AG04449 (cell line): ENCODE results near the gene UIMC1.

Source experiments
- CTCF ChIA-PET: fragments of 350-600 bp; formaldehyde crosslinking; extraction: SDS; loops from one replicate; lab custom pipeline; 2021; ENCODE audit warnings: antibody characterized with exemption; lab: Yijun Ruan, JAX
- POLR2A ChIA-PET: fragments of 400-600, 350-600 bp; formaldehyde crosslinking; extraction: SDS; loops from one replicate; lab custom pipeline; 2020; ENCODE audit warnings: antibody characterized with exemption, inconsistent platforms; lab: Yijun Ruan, JAX
- DNase-seq: peaks from one replicate; pipeline ENCODE4 v3.0.0-alpha.2; 2010; ENCODE audit warnings: low read depth, low spot score
- H3K4me3 ChIP-seq: 2 replicates; pipeline ENCODE4 v1.5.1; 2011; ENCODE audit warnings: low read depth, mild to moderate bottlenecking, control low read depth, low read length
- TF ChIP-seq, protein P1 (sequence below): IDR thresholded peaks from one replicate; pipeline ENCODE4 v1.5.1; 2011; ENCODE audit warnings: mild to moderate bottlenecking, moderate library complexity, low read length, control low read depth, inconsistent platforms; ENCODE audit not compliant: insufficient read depth; ENCODE audit errors: missing control alignments

The UIMC1 gene

DNA sequence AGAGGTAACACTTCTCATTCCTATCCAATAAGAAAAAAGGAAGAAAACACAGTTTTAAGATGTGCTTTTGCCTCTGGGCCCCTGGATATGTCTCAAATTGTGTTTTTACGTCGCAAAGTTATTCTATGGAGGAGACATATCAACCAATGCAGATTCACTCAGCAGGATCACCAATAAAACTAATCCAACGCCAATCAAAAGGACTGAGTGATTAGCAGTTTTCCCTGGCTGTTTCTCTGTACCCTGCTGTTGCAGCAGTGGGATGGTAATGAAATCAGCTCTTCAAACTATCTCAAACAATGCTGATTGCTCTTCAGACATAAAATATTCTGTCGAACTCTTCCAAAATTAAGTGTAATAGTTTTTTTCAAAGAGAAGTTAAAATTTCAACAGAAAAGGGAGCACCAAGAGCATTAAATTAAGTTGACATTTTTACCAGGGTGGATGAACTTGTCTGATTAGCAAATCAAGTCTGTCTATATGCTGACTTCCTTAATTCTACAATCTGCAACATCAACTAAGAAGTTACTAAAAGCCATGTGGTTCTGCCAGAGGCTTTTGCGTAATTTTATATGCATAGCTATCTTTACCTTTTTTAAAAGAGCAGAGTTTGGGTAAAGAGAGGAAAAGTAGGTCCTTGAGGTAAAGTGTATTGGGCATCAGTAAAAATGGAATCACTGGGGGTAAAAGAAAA, 97.8 kb downstream of the UIMC1 start:
- POLR2A ChIA-PET = no interaction called here
- TF ChIP-seq, protein P1, sequence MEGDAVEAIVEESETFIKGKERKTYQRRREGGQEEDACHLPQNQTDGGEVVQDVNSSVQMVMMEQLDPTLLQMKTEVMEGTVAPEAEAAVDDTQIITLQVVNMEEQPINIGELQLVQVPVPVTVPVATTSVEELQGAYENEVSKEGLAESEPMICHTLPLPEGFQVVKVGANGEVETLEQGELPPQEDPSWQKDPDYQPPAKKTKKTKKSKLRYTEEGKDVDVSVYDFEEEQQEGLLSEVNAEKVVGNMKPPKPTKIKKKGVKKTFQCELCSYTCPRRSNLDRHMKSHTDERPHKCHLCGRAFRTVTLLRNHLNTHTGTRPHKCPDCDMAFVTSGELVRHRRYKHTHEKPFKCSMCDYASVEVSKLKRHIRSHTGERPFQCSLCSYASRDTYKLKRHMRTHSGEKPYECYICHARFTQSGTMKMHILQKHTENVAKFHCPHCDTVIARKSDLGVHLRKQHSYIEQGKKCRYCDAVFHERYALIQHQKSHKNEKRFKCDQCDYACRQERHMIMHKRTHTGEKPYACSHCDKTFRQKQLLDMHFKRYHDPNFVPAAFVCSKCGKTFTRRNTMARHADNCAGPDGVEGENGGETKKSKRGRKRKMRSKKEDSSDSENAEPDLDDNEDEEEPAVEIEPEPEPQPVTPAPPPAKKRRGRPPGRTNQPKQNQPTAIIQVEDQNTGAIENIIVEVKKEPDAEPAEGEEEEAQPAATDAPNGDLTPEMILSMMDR = no peak
- CTCF ChIA-PET = interaction anchor here (1.2 to 1.5 kb wide), 3 partner anchors 19 to 249 kb away, joined by 3 to 5 read pairs (median 3); no protein-coding TSS in a partner anchor
- DNase-seq = no peak
- H3K4me3 ChIP-seq = no peak overlapping the region

DNA sequence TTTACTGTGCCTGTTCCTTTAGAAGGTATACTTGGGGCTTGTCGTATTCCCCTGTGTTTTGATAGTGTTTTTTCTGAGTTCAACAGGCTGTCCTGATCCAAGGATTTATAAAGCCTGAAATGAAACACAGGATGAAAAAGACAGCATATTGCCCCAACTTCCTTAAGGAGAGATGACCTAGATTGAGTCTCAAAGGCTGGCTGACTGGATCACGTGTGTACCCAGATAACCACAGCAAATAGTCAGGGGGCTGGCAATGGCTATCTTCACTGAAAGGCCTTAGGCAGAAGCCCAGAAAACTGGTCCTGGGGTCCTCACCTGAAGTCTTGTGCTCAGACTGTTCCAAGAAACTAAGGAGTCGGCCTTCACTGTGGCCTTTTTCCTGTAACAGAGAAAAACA, 99.8 kb downstream of the UIMC1 start:
- ChIA-PET CTCF (no interaction called here), POLR2A (no interaction called here)
- TF ChIP-seq, protein P1 = no peak
- H3K4me3 ChIP-seq = no peak overlapping the region
- DNase-seq = no peak

DNA sequence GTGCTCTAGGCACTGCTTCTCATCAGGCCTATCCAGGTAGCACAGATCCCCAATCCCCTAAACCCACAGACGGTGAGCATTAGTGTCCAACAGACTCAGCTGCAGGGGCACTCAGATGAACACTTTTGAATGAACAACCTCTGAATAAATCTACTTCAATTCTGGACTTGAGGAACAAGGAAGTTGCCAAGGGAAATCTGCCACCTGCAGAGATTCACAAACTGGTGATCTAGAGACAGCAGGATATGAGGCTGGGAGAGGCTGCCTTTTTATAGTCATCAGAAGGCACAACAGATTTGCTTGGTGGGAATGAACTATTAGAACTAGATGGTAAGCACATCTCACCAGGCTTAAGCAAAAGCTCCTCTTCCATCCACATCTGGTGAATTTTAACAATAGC, 100.5 kb downstream of the UIMC1 start:
- no peak overlapping the region for H3K4me3 ChIP-seq
- DNase-seq = no peak
- TF ChIP-seq, protein P1 = no peak
- ChIA-PET CTCF (interaction anchor here (1.4 kb wide), 1 partner anchor 245 kb away, joined by 3 read pairs; no protein-coding TSS in a partner anchor), POLR2A (no interaction called here)

DNA sequence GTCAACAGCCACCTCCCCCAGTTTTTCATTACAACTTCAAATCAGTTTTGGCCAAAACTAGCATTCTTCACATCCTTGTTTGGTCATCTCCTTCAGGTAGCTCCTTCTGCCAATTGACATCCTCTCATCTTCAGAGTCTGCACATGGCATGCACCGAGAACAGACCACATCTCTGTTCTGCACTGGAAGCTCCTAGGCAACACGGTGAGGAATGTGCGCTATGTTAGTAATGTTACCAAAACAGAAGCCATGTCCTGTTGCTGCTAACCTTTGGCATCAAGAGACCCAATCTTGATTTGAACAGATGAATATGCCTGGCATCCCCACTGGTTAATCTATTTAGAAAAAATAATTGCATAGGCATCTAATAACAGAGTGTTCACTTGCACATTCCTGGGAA, 102.3 kb downstream of the UIMC1 start:
- ChIA-PET POLR2A (no interaction called here), CTCF (interaction anchor here (0.6 to 1.2 kb wide), 2 partner anchors 50 to 54 kb away, joined by 3 read pairs; no protein-coding TSS in a partner anchor)
- TF ChIP-seq, protein P1 = no peak
- no peak for DNase-seq
- no peak overlapping the region for H3K4me3 ChIP-seq

DNA sequence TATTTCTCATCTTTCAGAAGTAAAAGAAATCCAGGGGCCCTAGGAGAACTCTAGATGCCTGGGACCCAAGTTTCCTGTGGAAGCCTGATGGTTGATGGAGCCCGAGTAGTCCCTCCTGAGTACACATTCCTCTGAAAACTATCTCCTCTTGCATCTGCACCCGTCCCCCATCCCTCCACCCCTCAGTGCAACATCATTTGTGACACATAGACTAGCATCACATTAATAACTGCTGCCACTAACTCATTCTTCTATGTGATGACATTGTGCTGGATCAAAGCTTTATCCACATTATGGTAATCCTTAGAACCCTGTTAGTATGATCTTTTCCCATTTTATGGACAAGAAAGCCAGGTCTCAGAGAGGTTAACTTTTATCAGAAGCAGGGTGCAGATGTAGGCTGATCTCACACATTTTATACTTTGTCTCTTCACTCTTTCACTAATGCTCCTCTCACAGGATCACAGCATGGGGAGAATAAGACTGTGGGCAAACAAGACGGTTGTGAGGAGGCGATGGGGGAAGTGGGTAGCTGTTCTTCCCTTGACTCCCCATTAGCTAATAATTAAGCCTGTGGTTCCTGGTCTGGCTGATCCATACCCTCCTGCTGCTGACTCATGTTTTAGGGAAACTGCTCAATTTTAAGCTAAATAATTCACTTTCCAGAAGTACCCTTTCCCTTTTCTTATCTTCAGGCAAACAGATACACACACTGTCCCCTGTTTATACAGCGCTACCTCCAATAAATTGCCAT, 103.5 kb downstream of the UIMC1 start:
- H3K4me3 ChIP-seq = no peak overlapping the region
- ChIA-PET CTCF (interaction anchor here (1.2 kb wide), 2 partner anchors 56 to 242 kb away, joined by 3 to 5 read pairs; no protein-coding TSS in a partner anchor), POLR2A (no interaction called here)
- DNase-seq = no peak
- TF ChIP-seq, protein P1 = no peak
